Measurements from ENCODE around the gene COL16A1. TPM values are rescaled to one million over a fixed set of nuclear protein-coding genes. Genes with fewer than 3 reads are reported as not detected.

The COL16A1 gene
- total RNA-seq, 1 experiment from 2014 or later: 6.2 TPM

DNA sequence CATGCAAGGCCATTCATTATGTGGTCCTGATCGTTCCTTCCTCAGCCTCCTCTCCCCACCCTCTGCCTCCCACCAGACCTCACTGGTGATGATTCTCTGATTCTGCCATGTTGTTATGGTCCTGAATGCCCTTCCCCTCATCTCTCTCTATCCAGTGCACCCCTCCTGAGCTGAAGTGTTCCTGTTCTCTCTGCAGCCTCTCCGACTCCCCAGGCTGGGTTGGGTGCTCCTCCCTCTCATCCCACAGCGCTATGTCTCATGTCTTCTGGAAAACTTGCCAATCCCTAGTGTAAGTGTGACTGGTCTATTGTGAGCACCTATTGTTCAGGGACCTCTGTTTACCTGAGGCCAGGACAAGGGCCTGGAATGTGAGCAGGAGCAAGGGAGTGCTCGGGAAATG, 48.1 kb downstream of the COL16A1 start:
- TF ChIP-seq, protein P1, sequence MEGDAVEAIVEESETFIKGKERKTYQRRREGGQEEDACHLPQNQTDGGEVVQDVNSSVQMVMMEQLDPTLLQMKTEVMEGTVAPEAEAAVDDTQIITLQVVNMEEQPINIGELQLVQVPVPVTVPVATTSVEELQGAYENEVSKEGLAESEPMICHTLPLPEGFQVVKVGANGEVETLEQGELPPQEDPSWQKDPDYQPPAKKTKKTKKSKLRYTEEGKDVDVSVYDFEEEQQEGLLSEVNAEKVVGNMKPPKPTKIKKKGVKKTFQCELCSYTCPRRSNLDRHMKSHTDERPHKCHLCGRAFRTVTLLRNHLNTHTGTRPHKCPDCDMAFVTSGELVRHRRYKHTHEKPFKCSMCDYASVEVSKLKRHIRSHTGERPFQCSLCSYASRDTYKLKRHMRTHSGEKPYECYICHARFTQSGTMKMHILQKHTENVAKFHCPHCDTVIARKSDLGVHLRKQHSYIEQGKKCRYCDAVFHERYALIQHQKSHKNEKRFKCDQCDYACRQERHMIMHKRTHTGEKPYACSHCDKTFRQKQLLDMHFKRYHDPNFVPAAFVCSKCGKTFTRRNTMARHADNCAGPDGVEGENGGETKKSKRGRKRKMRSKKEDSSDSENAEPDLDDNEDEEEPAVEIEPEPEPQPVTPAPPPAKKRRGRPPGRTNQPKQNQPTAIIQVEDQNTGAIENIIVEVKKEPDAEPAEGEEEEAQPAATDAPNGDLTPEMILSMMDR (conservative IDR thresholded peaks at IDR 0.05): no peak
- no peak overlapping the region for H2BK15ac ChIP-seq (ENCODE audit: low read depth, low read length)
- H3K4ac ChIP-seq (ENCODE audit: low read depth, low read length): no peak overlapping the region
- H2BK120ac ChIP-seq (ENCODE audit: low read depth, low read length, poor library complexity, severe bottlenecking): no peak overlapping the region
- no peak overlapping the region for H4K8ac ChIP-seq (replicated peaks; ENCODE audit: insufficient read length, low read depth, low read length)
- H3K4me1 Mint-ChIP-seq: no peaks in the 10 kb centered on the region
- H3K9ac ChIP-seq (ENCODE audit: extremely low read depth, insufficient read length, low read length): no peak overlapping the region
- H3K27me3 ChIP-seq (ENCODE audit: insufficient read depth, low read length): no peaks in the 10 kb centered on the region
- no peak for DNase-seq
- H3T11ph ChIP-seq (ENCODE audit: low read length): no peak overlapping the region
- H3K4me2 ChIP-seq (ENCODE audit: insufficient read depth, insufficient read length, low read length): no peak overlapping the region
- no peak overlapping the region for H3K4me3 Mint-ChIP-seq
- no peak overlapping the region for H4K91ac ChIP-seq (ENCODE audit: insufficient read length, low read depth, low read length)
- H3K27ac ChIP-seq (ENCODE audit: insufficient read length, low read depth, low read length): no peak overlapping the region
- H2BK12ac ChIP-seq (ENCODE audit: insufficient read length, low read depth, low read length): no peak overlapping the region
- H3K56ac ChIP-seq (ENCODE audit: insufficient read length, low read depth, low read length): no peak overlapping the region
- H3K4me1 ChIP-seq (ENCODE audit: insufficient read depth, low read length): no peaks in the 10 kb centered on the region
- no peak overlapping the region for H2BK5ac ChIP-seq (ENCODE audit: insufficient read length, low read length)
- no peaks in the 10 kb centered on the region for H3K9me3 ChIP-seq (ENCODE audit: control insufficient read depth, low read depth, low read length)
- no peaks in the 10 kb centered on the region; the same call in 1 of the 2 replicates for H3K27me3 Mint-ChIP-seq (ENCODE audit: low read depth)
- no peak overlapping the region for H3K18ac ChIP-seq (ENCODE audit: insufficient read length, low read depth, low read length)
- no peaks in the 10 kb centered on the region for H3K79me2 ChIP-seq (ENCODE audit: insufficient read depth, low read length)
- no peaks in the 10 kb centered on the region; a peak in 1 of 7 replicates for H3K36me3 Mint-ChIP-seq (ENCODE audit: insufficient read depth in 1 of 3, low read depth in 3 of 3)
- no peak overlapping the region for H4K5ac ChIP-seq (ENCODE audit: insufficient read length, low read depth, low read length)
- no CpG with 5 or more reads among the region's 4 CpGs for WGBS (ENCODE audit: extremely low coverage, insufficient read length, low lambda C conversion rate)
- H3K79me1 ChIP-seq (ENCODE audit: insufficient read depth, low read depth, low read length, poor library complexity, severe bottlenecking): no peaks in the 10 kb centered on the region
- no peak overlapping the region for H2AK5ac ChIP-seq (ENCODE audit: insufficient read length, low read length)
- no peaks in the 10 kb centered on the region for H3K23me2 ChIP-seq (ENCODE audit: insufficient read length, low read depth, low read length, poor library complexity, severe bottlenecking)
- no peak overlapping the region for H2BK20ac ChIP-seq (ENCODE audit: low read depth, low read length, poor library complexity, severe bottlenecking)
- H3K23ac ChIP-seq (ENCODE audit: insufficient read length, low read depth, low read length): no peak overlapping the region
- no peak overlapping the region for H2AFZ ChIP-seq (ENCODE audit: low read length)
- no peak overlapping the region; a peak in 1 of 7 replicates for H3K27ac Mint-ChIP-seq
- no peaks in the 10 kb centered on the region for H4K20me1 ChIP-seq (ENCODE audit: control insufficient read depth, insufficient read depth, insufficient read length)
- H3K14ac ChIP-seq (ENCODE audit: insufficient read depth, low read length): no peak overlapping the region
- H3K9me3 Mint-ChIP-seq: no peaks in the 10 kb centered on the region

Data from H9 (cell line).